H9 (cell line): ENCODE results near the gene EML1. TPM values are rescaled to one million over a fixed set of nuclear protein-coding genes. Genes with fewer than 3 reads are reported as not detected.
A peak's percentile ranks its signal among the peaks of the same experiment; 100 is the strongest.

Source experiments
- DNase-seq: peaks from one replicate; pipeline ENCODE4 v3.0.0-alpha.2; 2017
- H2AFZ ChIP-seq: one replicate; pipeline ENCODE4 v1.6.1; 2013; ENCODE audit warnings: mild to moderate bottlenecking, low read length, control low read depth, moderate library complexity
- H2AK5ac ChIP-seq: 2 replicates; pipeline ENCODE4 v1.6.1; 2013; ENCODE audit warnings: low read length, control low read depth, mixed read lengths; ENCODE audit not compliant: insufficient read length
- H2BK120ac ChIP-seq: one replicate; pipeline ENCODE4 v1.6.1; 2013; ENCODE audit warnings: low read depth, mild to moderate bottlenecking, low read length, control low read depth, inconsistent platforms; ENCODE audit not compliant: poor library complexity, severe bottlenecking
- H2BK12ac ChIP-seq: 2 replicates; pipeline ENCODE4 v1.6.1; 2013; ENCODE audit warnings: low read length, control low read depth, mixed read lengths, low read depth; ENCODE audit not compliant: insufficient read length
- H2BK15ac ChIP-seq: 2 replicates; pipeline ENCODE4 v1.6.1; 2013; ENCODE audit warnings: low read depth, low read length, control low read depth
- H2BK20ac ChIP-seq: one replicate; pipeline ENCODE4 v1.6.1; 2013; ENCODE audit warnings: low read depth, mild to moderate bottlenecking, low read length, control low read depth, inconsistent platforms; ENCODE audit not compliant: poor library complexity, severe bottlenecking
- H2BK5ac ChIP-seq: 2 replicates; pipeline ENCODE4 v1.6.1; 2013; ENCODE audit warnings: low read length, control low read depth, mixed read lengths; ENCODE audit not compliant: insufficient read length
- H3K14ac ChIP-seq: 2 replicates; pipeline ENCODE4 v1.6.1; 2013; ENCODE audit warnings: low read length, control low read depth; ENCODE audit not compliant: insufficient read depth
- H3K18ac ChIP-seq: 2 replicates; pipeline ENCODE4 v1.6.1; 2013; ENCODE audit warnings: low read depth, mild to moderate bottlenecking, mixed read lengths, low read length, control low read depth; ENCODE audit not compliant: insufficient read length
- H3K23ac ChIP-seq: 2 replicates; pipeline ENCODE4 v1.6.1; 2013; ENCODE audit warnings: low read length, control low read depth, mixed read lengths, low read depth; ENCODE audit not compliant: insufficient read length
- H3K23me2 ChIP-seq: 2 replicates; pipeline ENCODE4 v1.6.1; 2013; ENCODE audit warnings: low read depth, mild to moderate bottlenecking, mixed read lengths, low read length, control low read depth; ENCODE audit not compliant: insufficient read length, poor library complexity, severe bottlenecking
- H3K27ac ChIP-seq: 2 replicates; pipeline ENCODE4 v1.5.1; 2013; ENCODE audit warnings: low read length, control low read depth, mixed read lengths, low read depth; ENCODE audit not compliant: insufficient read length
- H3K27me3 ChIP-seq: 2 replicates; pipeline ENCODE4 v1.6.1; 2013; ENCODE audit warnings: low read length, control low read depth, inconsistent platforms; ENCODE audit not compliant: insufficient read depth
- H3K4ac ChIP-seq: 2 replicates; pipeline ENCODE4 v1.6.1; 2013; ENCODE audit warnings: low read depth, mild to moderate bottlenecking, control low read depth, inconsistent platforms, low read length, moderate library complexity
- H3K4me1 ChIP-seq: 2 replicates; pipeline ENCODE4 v1.6.1; 2013; ENCODE audit warnings: low read length, control low read depth, inconsistent platforms; ENCODE audit not compliant: insufficient read depth
- H3K4me2 ChIP-seq: 2 replicates; pipeline ENCODE4 v1.6.1; 2013; ENCODE audit warnings: low read length, control low read depth, mixed read lengths; ENCODE audit not compliant: insufficient read length, insufficient read depth
- H3K56ac ChIP-seq: 2 replicates; pipeline ENCODE4 v1.6.1; 2013; ENCODE audit warnings: low read depth, mild to moderate bottlenecking, mixed read lengths, low read length, control low read depth; ENCODE audit not compliant: insufficient read length
- H3K79me1 ChIP-seq: 2 replicates; pipeline ENCODE4 v1.6.1; 2013; ENCODE audit warnings: low read depth, mild to moderate bottlenecking, moderate library complexity, low read length, control low read depth, inconsistent platforms; ENCODE audit not compliant: insufficient read depth, poor library complexity, severe bottlenecking
- H3K79me2 ChIP-seq: 2 replicates; pipeline ENCODE4 v1.6.1; 2013; ENCODE audit warnings: low read length, control low read depth, inconsistent platforms; ENCODE audit not compliant: insufficient read depth
- H3K9ac ChIP-seq: 2 replicates; pipeline ENCODE4 v1.6.1; 2013; ENCODE audit warnings: low read length, control low read depth, mixed read lengths; ENCODE audit not compliant: insufficient read length; ENCODE audit errors: extremely low read depth
- H3K9me3 ChIP-seq: one replicate; pipeline ENCODE4 v1.6.1; 2013; ENCODE audit warnings: low read depth, low read length, inconsistent platforms; ENCODE audit not compliant: control insufficient read depth
- H3T11ph ChIP-seq: one replicate; pipeline ENCODE4 v1.6.1; 2013; ENCODE audit warnings: mild to moderate bottlenecking, low read length, control low read depth, inconsistent platforms
- H4K20me1 ChIP-seq: one replicate; pipeline ENCODE4 v1.6.1; 2013; ENCODE audit not compliant: control insufficient read depth, insufficient read length, insufficient read depth
- H4K5ac ChIP-seq: 2 replicates; pipeline ENCODE4 v1.6.1; 2013; ENCODE audit warnings: low read depth, mild to moderate bottlenecking, mixed read lengths, low read length, control low read depth; ENCODE audit not compliant: insufficient read length
- H4K8ac ChIP-seq: replicated peaks from 2 replicates; pipeline ENCODE4 v1.6.1; 2013; ENCODE audit warnings: low read length, control low read depth, mixed read lengths, low read depth; ENCODE audit not compliant: insufficient read length
- H4K91ac ChIP-seq: 2 replicates; pipeline ENCODE4 v1.6.1; 2013; ENCODE audit warnings: low read depth, mild to moderate bottlenecking, moderate library complexity, mixed read lengths, low read length, control low read depth; ENCODE audit not compliant: insufficient read length
- H3K27ac Mint-ChIP-seq, 3 experiments: 2 replicates in 2 of 3; 3 replicates in 1 of 3; pipeline ENCODE4 v1.8.0; 2020 to 2021; ENCODE audit warnings: mixed read lengths in 3 of 3, mild to moderate bottlenecking in 1 of 3, moderate library complexity in 1 of 3
- H3K27me3 Mint-ChIP-seq: 2 replicates; pipeline ENCODE4 v1.8.0; 2021; ENCODE audit warnings: low read depth, mild to moderate bottlenecking, moderate library complexity, mixed read lengths
- H3K36me3 Mint-ChIP-seq, 3 experiments: 2 replicates in 2 of 3; 3 replicates in 1 of 3; pipeline ENCODE4 v1.8.0; 2020 to 2021; ENCODE audit warnings: low read depth in 3 of 3, mixed read lengths in 3 of 3; ENCODE audit not compliant: insufficient read depth in 1 of 3
- H3K4me1 Mint-ChIP-seq, 2 experiments: 2 replicates each; pipeline ENCODE4 v1.8.0; 2020; ENCODE audit warnings: mixed read lengths in 2 of 2
- H3K4me3 Mint-ChIP-seq, 2 experiments: 2 replicates in 1 of 2; 3 replicates in 1 of 2; pipeline ENCODE4 v1.8.0; 2020 to 2021; ENCODE audit warnings: mild to moderate bottlenecking in 2 of 2, mixed read lengths in 2 of 2, moderate library complexity in 1 of 2
- H3K9me3 Mint-ChIP-seq, 2 experiments: 2 replicates in 1 of 2; 3 replicates in 1 of 2; pipeline ENCODE4 v1.8.0; 2020; ENCODE audit warnings: mild to moderate bottlenecking in 2 of 2, mixed read lengths in 2 of 2, moderate library complexity in 1 of 2
- WGBS: extraction: QIAGEN DNeasy Blood & Tissue Kit; methylation state at CpG from one replicate; pipeline ENCODE4 v1.1.7; 2013; ENCODE audit warnings: missing lambda C conversion rate, low lambda C conversion rate, mixed read lengths; ENCODE audit not compliant: insufficient read length; ENCODE audit errors: extremely low coverage; 5-methylcytosine and 5-hydroxymethylcytosine counted together
- total RNA-seq: library from RNA; stranded (reverse); gene quantifications from 2 replicates; pipeline ENCODE4 v1.2.1, GENCODE V29; 2021
- TF ChIP-seq, protein P1 (sequence below): fragments of 200-600 bp; sonication (generic); conservative IDR thresholded peaks from 3 replicates; pipeline ENCODE4 v1.8.0; 2021; ENCODE audit warnings: antibody characterized with exemption, mild to moderate bottlenecking

The EML1 gene
- total RNA-seq, 1 experiment from 2014 or later, result 16.7 TPM

DNA sequence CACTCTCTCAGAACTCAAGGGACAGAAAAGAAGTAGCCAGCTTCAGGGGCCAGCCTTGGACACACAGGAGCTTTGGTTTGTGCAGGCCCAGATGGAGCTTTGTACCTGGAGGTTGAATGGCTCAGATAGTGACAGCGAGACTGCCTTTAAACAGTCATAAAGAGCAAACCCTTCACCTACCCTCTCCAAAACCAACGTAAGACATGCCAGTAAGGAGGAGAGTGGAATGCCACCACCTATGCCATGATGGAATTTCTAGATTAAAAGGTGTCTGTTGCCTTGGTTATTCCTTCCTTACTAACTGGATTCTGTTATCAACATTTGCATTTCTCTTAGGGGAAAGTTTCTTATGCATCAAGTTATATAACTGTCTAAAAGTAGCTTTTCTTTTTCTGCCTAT is 98.1 kb downstream of the EML1 start:
- no peaks in the 10 kb centered on the region for H3K4me1 ChIP-seq
- H3K79me1 ChIP-seq, result no peaks in the 10 kb centered on the region
- no peak overlapping the region for H3K4ac ChIP-seq
- whole genome bisulfite sequencing, result no CpG with 5 or more reads among the region's 2 CpGs
- H3K4me1 Mint-ChIP-seq, result peaks cover 46 to 54% of the 10 kb centered on the region in 2 experiments
- 0 out of 7 replicates have a peak overlapping the region, but pooled peaks of 1 of the 3 experiments have one; percentile 45 for H3K27ac Mint-ChIP-seq
- H3K9me3 Mint-ChIP-seq, result no peaks in the 10 kb centered on the region; a peak in 1 of 5 replicates
- H3K56ac ChIP-seq, result no peak overlapping the region
- no peaks in the 10 kb centered on the region for H3K36me3 Mint-ChIP-seq
- TF ChIP-seq, protein P1, sequence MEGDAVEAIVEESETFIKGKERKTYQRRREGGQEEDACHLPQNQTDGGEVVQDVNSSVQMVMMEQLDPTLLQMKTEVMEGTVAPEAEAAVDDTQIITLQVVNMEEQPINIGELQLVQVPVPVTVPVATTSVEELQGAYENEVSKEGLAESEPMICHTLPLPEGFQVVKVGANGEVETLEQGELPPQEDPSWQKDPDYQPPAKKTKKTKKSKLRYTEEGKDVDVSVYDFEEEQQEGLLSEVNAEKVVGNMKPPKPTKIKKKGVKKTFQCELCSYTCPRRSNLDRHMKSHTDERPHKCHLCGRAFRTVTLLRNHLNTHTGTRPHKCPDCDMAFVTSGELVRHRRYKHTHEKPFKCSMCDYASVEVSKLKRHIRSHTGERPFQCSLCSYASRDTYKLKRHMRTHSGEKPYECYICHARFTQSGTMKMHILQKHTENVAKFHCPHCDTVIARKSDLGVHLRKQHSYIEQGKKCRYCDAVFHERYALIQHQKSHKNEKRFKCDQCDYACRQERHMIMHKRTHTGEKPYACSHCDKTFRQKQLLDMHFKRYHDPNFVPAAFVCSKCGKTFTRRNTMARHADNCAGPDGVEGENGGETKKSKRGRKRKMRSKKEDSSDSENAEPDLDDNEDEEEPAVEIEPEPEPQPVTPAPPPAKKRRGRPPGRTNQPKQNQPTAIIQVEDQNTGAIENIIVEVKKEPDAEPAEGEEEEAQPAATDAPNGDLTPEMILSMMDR, result no peak
- DNase-seq, result no peak
- H3T11ph ChIP-seq, result no peak overlapping the region
- no peaks in the 10 kb centered on the region for H3K23me2 ChIP-seq
- no peak overlapping the region for H4K5ac ChIP-seq
- H3K18ac ChIP-seq, result no peak overlapping the region
- H2BK12ac ChIP-seq, result no peak overlapping the region
- H2BK15ac ChIP-seq, result no peak overlapping the region
- H2BK120ac ChIP-seq, result no peak overlapping the region
- H2AFZ ChIP-seq, result no peak overlapping the region
- no peak overlapping the region for H3K4me2 ChIP-seq
- no peak overlapping the region for H4K8ac ChIP-seq
- no peaks in the 10 kb centered on the region for H3K79me2 ChIP-seq
- H2BK5ac ChIP-seq, result no peak overlapping the region
- H3K27ac ChIP-seq, result no peak overlapping the region
- H3K9me3 ChIP-seq, result no peaks in the 10 kb centered on the region
- H3K27me3 Mint-ChIP-seq, result peaks cover 8% of the 10 kb centered on the region
- H2BK20ac ChIP-seq, result no peak overlapping the region
- H3K23ac ChIP-seq, result no peak overlapping the region
- H3K27me3 ChIP-seq, result no peaks in the 10 kb centered on the region
- no peak overlapping the region for H4K91ac ChIP-seq
- H3K4me3 Mint-ChIP-seq, result no peak overlapping the region
- no peak overlapping the region for H3K9ac ChIP-seq
- no peak overlapping the region for H2AK5ac ChIP-seq
- H4K20me1 ChIP-seq, result no peaks in the 10 kb centered on the region
- H3K14ac ChIP-seq, result no peak overlapping the region
